HCT116 (cell line): ENCODE data around the gene ERRFI1. TPM values are rescaled to one million over a fixed set of nuclear protein-coding genes. Genes with fewer than 3 reads are reported as not detected.

Experiments
- ATAC-seq: fragments of 200-7000 bp; cut with Tn5 transposase; 2 replicates; pipeline ENCODE4 v1.9.1; 2020; ENCODE audit warnings: mild to moderate bottlenecking, moderate library complexity
- BruUV-seq: library from RNA; stranded (reverse); fragments of 400-500 nt; replicated peaks from 2 replicates; lab custom pipeline; 2021; lab: Mats Ljungman, UMichigan
- CTCF ChIA-PET: fragments of 300-600 bp; sonication (Branson Sonifier 250); formaldehyde crosslinking; loops from one replicate; lab custom pipeline; 2021; ENCODE audit warnings: antibody characterized with exemption; lab: Charles Lee
- POLR2A ChIA-PET: fragments of 300-600, 350-600 bp; sonication (Branson Sonifier 250); formaldehyde crosslinking; loops from one replicate; lab custom pipeline; 2021; ENCODE audit warnings: antibody characterized with exemption; lab: Charles Lee
- RAD21 ChIA-PET, 2 experiments: fragments of 300-600 bp; sonication (Branson Sonifier 250); formaldehyde crosslinking; loops; one replicate each; lab custom pipeline; 2023; ENCODE audit warnings: low total read pairs in 2 of 2; ENCODE audit not compliant: uncharacterized antibody in 2 of 2, unreplicated experiment in 2 of 2, low non-redundant PET in 1 of 2; lab: Charles Lee
- DNase-seq: peaks from one replicate; pipeline ENCODE4 v3.0.0-alpha.2; 2010; ENCODE audit warnings: low read depth, low spot score
- H2AFZ ChIP-seq: fragments of 200-600 bp; shearing (Covaris generic), sonication (generic); 2 replicates; pipeline ENCODE4 v1.6.1; 2017; ENCODE audit warnings: low read depth, mixed run types, mixed read lengths, antibody characterized with exemption, low read length; ENCODE audit not compliant: poor library complexity, severe bottlenecking
- H3K27ac ChIP-seq: 2 replicates; pipeline ENCODE4 v1.5.1; 2012; ENCODE audit warnings: low read depth, low read length
- H3K27me3 ChIP-seq: fragments of 200-600 bp; sonication (generic); 2 replicates; pipeline ENCODE4 v1.6.1; 2016; ENCODE audit warnings: mixed run types, low read length, mixed read lengths; ENCODE audit not compliant: insufficient read depth
- H3K36me3 ChIP-seq, 2 experiments: fragments of 200-500 bp in 1 of 2; fragments of 200-600 bp in 1 of 2; sonication (Bioruptor generic) in 1 of 2; sonication (generic) in 1 of 2; 2 replicates each; pipeline versions ENCODE4 v1.5.1 to v1.6.1; 2014 to 2016; ENCODE audit warnings: low read length in 2 of 2, inconsistent platforms in 1 of 2, mixed read lengths in 1 of 2, mixed run types in 1 of 2; ENCODE audit not compliant: insufficient read depth in 2 of 2, control insufficient read depth in 1 of 2
- H3K4me1 ChIP-seq, 2 experiments: fragments of 200-600 bp in 1 of 2; sonication (generic) in 1 of 2; 2 replicates each; pipeline versions ENCODE4 v1.5.1 to v1.6.1; 2012 to 2017; ENCODE audit warnings: low read length in 2 of 2, inconsistent platforms in 1 of 2, mild to moderate bottlenecking in 1 of 2, mixed read lengths in 1 of 2, mixed run types in 1 of 2, moderate library complexity in 1 of 2; ENCODE audit not compliant: insufficient read depth in 2 of 2, control insufficient read depth in 1 of 2
- H3K4me2 ChIP-seq: fragments of 200-600 bp; sonication (generic); 2 replicates; pipeline ENCODE4 v1.6.1; 2017; ENCODE audit warnings: mixed run types, low read length, mixed read lengths
- H3K4me3 ChIP-seq, 2 experiments: fragments of 200-600 bp in 1 of 2; sonication (generic) in 1 of 2; replicated peaks in 1 of 2; 2 replicates each; pipeline ENCODE4 v1.5.1; 2011 to 2016; ENCODE audit warnings: low read length in 2 of 2, control low read depth in 1 of 2, low read depth in 1 of 2, mild to moderate bottlenecking in 1 of 2, mixed read lengths in 1 of 2, mixed run types in 1 of 2
- H3K79me2 ChIP-seq: fragments of 200-600 bp; sonication (generic); 2 replicates; pipeline ENCODE4 v1.6.1; 2017; ENCODE audit warnings: mild to moderate bottlenecking, mixed run types, low read length, moderate library complexity, mixed read lengths; ENCODE audit not compliant: insufficient read depth
- H3K9ac ChIP-seq: fragments of 200-600 bp; sonication (generic); 2 replicates; pipeline ENCODE4 v1.6.1; 2016; ENCODE audit warnings: low read length, mixed read lengths
- H3K9me2 ChIP-seq: fragments of 200-600 bp; sonication (generic), shearing (Covaris generic); 2 replicates; pipeline ENCODE4 v1.6.1; 2017; ENCODE audit warnings: mixed run types, mild to moderate bottlenecking, moderate library complexity; ENCODE audit not compliant: insufficient read depth
- H3K9me3 ChIP-seq, 2 experiments: fragments of 200-500 bp in 1 of 2; fragments of 200-600 bp in 1 of 2; sonication (Bioruptor generic) in 1 of 2; sonication (generic) in 1 of 2; 2 replicates each; pipeline ENCODE4 v1.6.1; 2014 to 2017; ENCODE audit warnings: low read length in 2 of 2, mixed read lengths in 2 of 2, inconsistent platforms in 1 of 2, low read depth in 1 of 2, mild to moderate bottlenecking in 1 of 2, mixed run types in 1 of 2, moderate library complexity in 1 of 2; ENCODE audit not compliant: control insufficient read depth in 1 of 2, insufficient read depth in 1 of 2
- H4K20me1 ChIP-seq: fragments of 200-600 bp; sonication (generic), shearing (Covaris generic); 2 replicates; pipeline ENCODE4 v1.6.1; 2017; ENCODE audit warnings: mixed run types, mild to moderate bottlenecking, moderate library complexity; ENCODE audit not compliant: insufficient read depth
- CEBPB ChIP-seq: IDR thresholded peaks from 2 replicates; pipeline ENCODE4 v1.6.1; 2012; ENCODE audit warnings: low read depth
- ELF1 ChIP-seq: IDR thresholded peaks from 2 replicates; pipeline ENCODE4 v1.6.1; 2012; ENCODE audit warnings: low read depth, borderline replicate concordance
- EZH2 ChIP-seq: fragments of 200-600 bp; sonication (generic); IDR thresholded peaks from 2 replicates; pipeline ENCODE4 v1.6.1; 2017; ENCODE audit warnings: antibody characterized with exemption, mixed run types
- EZH2phosphoT487 ChIP-seq: fragments of 200-600 bp; IDR thresholded peaks from 2 replicates; pipeline ENCODE4 v1.6.1; 2018; ENCODE audit warnings: antibody characterized with exemption, borderline replicate concordance
- POLR2AphosphoS5 ChIP-seq: IDR thresholded peaks from 2 replicates; pipeline ENCODE4 v1.6.1; 2011; ENCODE audit warnings: mild to moderate bottlenecking, low read depth, low read length, moderate library complexity
- RAD21 ChIP-seq: IDR thresholded peaks from 2 replicates; pipeline ENCODE4 v1.6.1; 2012; ENCODE audit warnings: low read depth, mild to moderate bottlenecking
- SIN3A ChIP-seq: IDR thresholded peaks from 2 replicates; pipeline ENCODE4 v1.6.1; 2012; ENCODE audit warnings: low read depth
- SP1 ChIP-seq: IDR thresholded peaks from 2 replicates; pipeline ENCODE4 v1.6.1; 2012; ENCODE audit warnings: low read depth
- YY1 ChIP-seq: IDR thresholded peaks from 2 replicates; pipeline ENCODE4 v1.6.1; 2011; ENCODE audit warnings: low read length, low read depth, moderate library complexity, mild to moderate bottlenecking; ENCODE audit not compliant: insufficient replicate concordance; ENCODE audit errors: extremely low read depth
- ZFX ChIP-seq: fragments of 450-650 bp; IDR thresholded peaks from 2 replicates; pipeline ENCODE4 v1.6.1; 2017
- ZNF274 ChIP-seq: fragments of 200-500 bp; sonication (Bioruptor generic); IDR thresholded peaks from 2 replicates; pipeline ENCODE4 v1.6.1; 2014; ENCODE audit warnings: mild to moderate bottlenecking, low read depth, low read length, inconsistent platforms
- intact Hi-C: fragments of 100-400 bp; cut with micrococcal nuclease; formaldehyde crosslinking; loops from 2 replicates; pipeline ENCODE4 v1.10.0; 2022
- total RNA-seq: library from RNA; stranded (reverse); gene quantifications from one replicate; pipeline ENCODE4 v1.2.1, GENCODE V29; 2021; ENCODE audit not compliant: unreplicated experiment
- TF ChIP-seq, protein P1 (sequence below): IDR thresholded peaks from 2 replicates; pipeline ENCODE4 v1.6.1; 2012
- TF ChIP-seq, protein P2 (sequence below): IDR thresholded peaks from 2 replicates; pipeline ENCODE4 v1.6.1; 2011; ENCODE audit warnings: mild to moderate bottlenecking, low read length, moderate library complexity; ENCODE audit not compliant: insufficient replicate concordance; ENCODE audit errors: extremely low read depth
- TF ChIP-seq, protein P3 (sequence below): IDR thresholded peaks from 2 replicates; pipeline ENCODE4 v1.6.1; 2012

The ERRFI1 gene
- total RNA-seq, 1 experiment from 2014 or later, result 777 TPM

DNA sequence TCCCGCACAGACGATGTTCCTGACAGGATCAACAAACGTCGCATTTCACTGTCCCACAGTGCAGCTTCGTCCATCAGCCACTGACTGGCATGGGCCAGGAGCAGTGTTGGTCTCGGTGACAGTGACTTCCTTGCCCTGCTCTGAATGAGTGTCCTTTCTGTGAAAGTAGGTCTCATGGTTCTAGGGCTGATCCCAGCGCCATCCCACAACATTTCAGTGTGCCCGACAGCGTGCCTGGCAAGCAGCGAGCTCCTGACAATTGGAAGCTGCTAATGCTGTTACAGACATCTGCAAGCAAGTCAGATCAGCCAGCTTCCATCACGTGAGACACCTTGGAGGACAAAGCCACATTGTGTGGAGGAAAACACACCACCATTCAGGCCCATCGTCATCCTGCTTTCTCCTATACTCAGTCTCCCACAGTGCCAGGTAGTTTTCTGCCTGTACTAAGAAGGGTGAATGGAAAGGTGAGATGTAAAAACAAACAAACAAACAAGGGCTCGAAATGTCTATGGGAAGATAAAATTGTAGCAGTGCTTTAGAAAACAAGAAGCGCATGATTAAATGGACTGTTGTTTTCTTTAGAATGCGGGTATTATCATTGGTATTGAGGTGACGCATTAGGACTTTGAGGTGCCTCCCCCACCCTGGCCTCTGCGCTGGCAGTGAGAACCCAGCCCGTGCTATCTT is 21.9 kb downstream of the ERRFI1 start:
- no peaks in the 10 kb centered on the region; the same call in 1 of the 2 replicates for H3K79me2 ChIP-seq
- POLR2A ChIA-PET, result interaction anchor here (0.6 kb wide), 1 partner anchor 14 kb away, joined by 3 read pairs; no protein-coding TSS in a partner anchor
- H3K9me3 ChIP-seq, result no peaks in the 10 kb centered on the region
- intact Hi-C loops, result no loop called here
- DNase-seq (no peak), ATAC-seq (no peak)
- no peak overlapping the region for H2AFZ ChIP-seq
- no peaks in the 10 kb centered on the region for H3K9me2 ChIP-seq
- no peaks in the 10 kb centered on the region; the same call in 1 of the 2 replicates for H4K20me1 ChIP-seq
- no peak overlapping the region for H3K4me3 ChIP-seq
- H3K4me1 ChIP-seq, result peaks cover 12 to 44% of the 10 kb centered on the region in 2 experiments; a peak in 3 of 4 replicates
- H3K27me3 ChIP-seq, result no peaks in the 10 kb centered on the region
- no TSS peak for BruUV-seq
- H3K9ac ChIP-seq, result no peak overlapping the region
- TF ChIP-seq POLR2AphosphoS5 (peak; percentile 10; the same call in 1 of the 2 replicates), YY1 (no peak)
- TF ChIP-seq, all 23 proteins: peak for 1
- ChIA-PET RAD21 (interaction anchor here in 1 of 2 experiments (0.6 kb wide), 1 partner anchor 311 kb away, joined by 4 read pairs; no protein-coding TSS in a partner anchor), CTCF (no interaction called here)
- peak overlapping the region; percentile 45 for H3K4me2 ChIP-seq
- peak overlapping the region; percentile 41 for H3K27ac ChIP-seq
- H3K36me3 ChIP-seq, result no peaks in the 10 kb centered on the region

DNA sequence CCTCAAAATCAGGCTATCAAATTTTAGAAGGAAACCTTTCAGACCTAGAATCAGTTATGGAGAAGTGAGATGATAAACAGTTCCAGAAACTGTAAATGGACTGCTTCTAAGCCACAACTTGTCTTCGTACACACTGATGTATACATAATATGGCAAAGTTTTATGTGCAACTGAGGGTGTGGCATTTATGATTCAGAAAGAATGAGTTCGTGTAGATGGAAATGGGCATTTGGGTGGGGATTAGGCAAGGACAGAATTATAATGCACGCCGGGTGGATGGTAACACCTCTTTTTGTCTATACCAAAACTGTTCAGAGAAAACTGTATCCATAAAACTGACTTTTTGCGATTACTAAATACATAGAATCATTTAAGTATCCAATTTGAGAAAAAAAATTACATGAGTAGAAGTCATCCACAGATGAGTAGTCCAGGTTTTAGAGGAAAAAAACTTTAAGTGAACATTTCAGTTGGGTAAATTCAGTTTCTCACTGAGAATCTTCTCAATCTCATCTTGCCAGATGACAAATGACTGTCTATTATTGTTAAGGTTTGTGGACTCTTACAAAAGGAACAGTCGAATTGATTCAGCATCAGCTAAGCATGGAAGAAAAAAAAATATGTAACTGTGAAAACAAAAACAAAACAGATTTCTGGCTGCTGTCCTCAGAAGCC is 22.5 kb downstream of the ERRFI1 start:
- Histone ChIP-seq H3K4me3 (no peak overlapping the region), H3K27ac (peak overlapping the region; percentile 41)
- POLR2A ChIA-PET, result interaction anchor here (0.6 kb wide), 1 partner anchor 13 kb away, joined by 3 read pairs; no protein-coding TSS in a partner anchor
- no TSS peak for BruUV-seq
- RAD21 ChIA-PET, result interaction anchor here in 1 of 2 experiments (0.6 kb wide), 1 partner anchor 311 kb away, joined by 4 read pairs; no protein-coding TSS in a partner anchor
- TF ChIP-seq SP1 (no peak), ZFX (no peak), ELF1 (no peak), SIN3A (no peak), POLR2AphosphoS5 (no peak), CEBPB (no peak), EZH2phosphoT487 (no peak), ZNF274 (no peak), RAD21 (no peak), EZH2 (no peak)
- TF ChIP-seq, protein P1, sequence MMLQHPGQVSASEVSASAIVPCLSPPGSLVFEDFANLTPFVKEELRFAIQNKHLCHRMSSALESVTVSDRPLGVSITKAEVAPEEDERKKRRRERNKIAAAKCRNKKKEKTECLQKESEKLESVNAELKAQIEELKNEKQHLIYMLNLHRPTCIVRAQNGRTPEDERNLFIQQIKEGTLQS, result no peak
- TF ChIP-seq, protein P2, sequence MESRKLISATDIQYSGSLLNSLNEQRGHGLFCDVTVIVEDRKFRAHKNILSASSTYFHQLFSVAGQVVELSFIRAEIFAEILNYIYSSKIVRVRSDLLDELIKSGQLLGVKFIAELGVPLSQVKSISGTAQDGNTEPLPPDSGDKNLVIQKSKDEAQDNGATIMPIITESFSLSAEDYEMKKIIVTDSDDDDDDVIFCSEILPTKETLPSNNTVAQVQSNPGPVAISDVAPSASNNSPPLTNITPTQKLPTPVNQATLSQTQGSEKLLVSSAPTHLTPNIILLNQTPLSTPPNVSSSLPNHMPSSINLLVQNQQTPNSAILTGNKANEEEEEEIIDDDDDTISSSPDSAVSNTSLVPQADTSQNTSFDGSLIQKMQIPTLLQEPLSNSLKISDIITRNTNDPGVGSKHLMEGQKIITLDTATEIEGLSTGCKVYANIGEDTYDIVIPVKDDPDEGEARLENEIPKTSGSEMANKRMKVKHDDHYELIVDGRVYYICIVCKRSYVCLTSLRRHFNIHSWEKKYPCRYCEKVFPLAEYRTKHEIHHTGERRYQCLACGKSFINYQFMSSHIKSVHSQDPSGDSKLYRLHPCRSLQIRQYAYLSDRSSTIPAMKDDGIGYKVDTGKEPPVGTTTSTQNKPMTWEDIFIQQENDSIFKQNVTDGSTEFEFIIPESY, result no peak
- TF ChIP-seq, protein P3, sequence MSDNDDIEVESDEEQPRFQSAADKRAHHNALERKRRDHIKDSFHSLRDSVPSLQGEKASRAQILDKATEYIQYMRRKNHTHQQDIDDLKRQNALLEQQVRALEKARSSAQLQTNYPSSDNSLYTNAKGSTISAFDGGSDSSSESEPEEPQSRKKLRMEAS, result no peak
- TF ChIP-seq, all 23 proteins: peak for 0
- DNase-seq (no peak), ATAC-seq (no peak)
- intact Hi-C loops, result no loop called here
- no peak overlapping the region for H3K9ac ChIP-seq
- H3K9me2 ChIP-seq, result no peaks in the 10 kb centered on the region
- no peak overlapping the region for H2AFZ ChIP-seq
- H3K4me2 ChIP-seq, result no peak overlapping the region
- no peaks in the 10 kb centered on the region for H3K9me3 ChIP-seq
- H3K36me3 ChIP-seq, result no peaks in the 10 kb centered on the region
- no peaks in the 10 kb centered on the region for H3K79me2 ChIP-seq
- CTCF ChIA-PET, result no interaction called here
- H4K20me1 ChIP-seq, result no peaks in the 10 kb centered on the region; the same call in 1 of the 2 replicates
- no peaks in the 10 kb centered on the region for H3K27me3 ChIP-seq
- H3K4me1 ChIP-seq, result peaks cover 11 to 37% of the 10 kb centered on the region in 2 experiments; a peak in 3 of 4 replicates
